GM19238 (cell line): Measurements from ENCODE around the gene KRTAP4-12.
"Not testable (repeated sequence)": the region's sequence is repeated elsewhere in the genome, so short reads cannot be mapped to it uniquely, and the experiment has no call there.

ENCODE experiments used
- DNase-seq: peaks from one replicate; pipeline ENCODE4 v3.0.0; 2011; ENCODE audit warnings: low spot score; ENCODE audit not compliant: insufficient read length

The KRTAP4-12 gene

GRCh38 chr17:41123991-41124371, at the start of gene KRTAP4-12:
Gene KRTAP4-12 (minus strand): TSS chr17:41124182. CDS start chr17:41124122, 60 bp downstream.
- DNase-seq: not testable (repeated sequence)

- DNase-seq: no peak
Measured at GRCh38 chr17:41171886-41172285, 47.9 kb upstream of the KRTAP4-12 start.

GRCh38 chr17:41168121-41168520, 44.1 kb upstream of the KRTAP4-12 start, which contains the start of gene KRTAP4-3:
Gene KRTAP4-3 (minus strand): TSS chr17:41168221. CDS start chr17:41168172, 49 bp downstream.
- DNase-seq: no peak

GRCh38 chr17:41167561-41167960, 43.6 kb upstream of the KRTAP4-12 start:
- no peak for DNase-seq

- no peak for DNase-seq
Measured at GRCh38 chr17:41163828-41164227, 39.8 kb upstream of the KRTAP4-12 start.

- DNase-seq: no peak
Measured at GRCh38 chr17:41160648-41161047, 36.7 kb upstream of the KRTAP4-12 start, which contains the start of gene KRTAP4-4. Gene KRTAP4-4 (minus strand): TSS chr17:41160748. CDS start chr17:41160691, 57 bp downstream.

GRCh38 chr17:41160190-41160589, 36.2 kb upstream of the KRTAP4-12 start:
- DNase-seq: not testable (repeated sequence)

- no peak for DNase-seq
Measured at GRCh38 chr17:41153856-41154255, 29.9 kb upstream of the KRTAP4-12 start.

- DNase-seq: no peak
Measured at GRCh38 chr17:41151525-41151924, 27.5 kb upstream of the KRTAP4-12 start.

- DNase-seq: no peak
Measured at GRCh38 chr17:41150026-41150425, 26.0 kb upstream of the KRTAP4-12 start.

GRCh38 chr17:41149652-41149985, 25.6 kb upstream of the KRTAP4-12 start, which contains the start of gene KRTAP4-5:
Gene KRTAP4-5 (minus strand): TSS chr17:41149825. CDS start chr17:41149767, 58 bp downstream.
- no peak for DNase-seq

- DNase-seq: not testable (repeated sequence)
Measured at GRCh38 chr17:41148971-41149651, 25.1 kb upstream of the KRTAP4-12 start.

- no peak for DNase-seq
Measured at GRCh38 chr17:41147531-41148204, 23.7 kb upstream of the KRTAP4-12 start.

- no peak for DNase-seq
Measured at GRCh38 chr17:41145261-41145660, 21.3 kb upstream of the KRTAP4-12 start.

- DNase-seq: no peak
Measured at GRCh38 chr17:41144846-41145245, 20.9 kb upstream of the KRTAP4-12 start.

GRCh38 chr17:41141361-41141760, 17.4 kb upstream of the KRTAP4-12 start:
- no peak for DNase-seq

GRCh38 chr17:41140360-41141131, 16.6 kb upstream of the KRTAP4-12 start, which contains the start of gene KRTAP4-6:
Gene KRTAP4-6 (minus strand): TSS chr17:41140544. CDS start chr17:41140487, 57 bp downstream.
- DNase-seq: no peak

GRCh38 chr17:41139865-41140264, 15.9 kb upstream of the KRTAP4-12 start:
- DNase-seq: not testable (repeated sequence)

- DNase-seq: no peak
Measured at GRCh38 chr17:41133880-41134735, 10.1 kb upstream of the KRTAP4-12 start.

GRCh38 chr17:41131979-41132378, 8.0 kb upstream of the KRTAP4-12 start:
- no peak for DNase-seq

GRCh38 chr17:41127371-41127770, 3.4 kb upstream of the KRTAP4-12 start:
- DNase-seq: no peak
